GM08714 (cell line): ENCODE measurements around the gene CUEDC1.

Experiments
- H3K4me3 ChIP-seq: fragments of 200-500 bp; sonication (Bioruptor generic); 2 replicates; pipeline ENCODE4 v1.5.1; 2014; ENCODE audit warnings: mild to moderate bottlenecking, low read length, inconsistent platforms
- ZNF274 ChIP-seq: IDR thresholded peaks from 2 replicates; pipeline ENCODE4 v1.6.1; 2012; ENCODE audit warnings: mild to moderate bottlenecking, low read depth, low read length

The CUEDC1 gene

GRCh38 chr17:57864273-57864672 lies 90.9 kb downstream of the CUEDC1 start:
- TF ChIP-seq ZNF274: no peak
- H3K4me3 ChIP-seq: no peak overlapping the region

GRCh38 chr17:57862694-57863667 lies 92.2 kb downstream of the CUEDC1 start:
- H3K4me3 ChIP-seq: no peak overlapping the region
- TF ChIP-seq ZNF274: no peak

DNA sequence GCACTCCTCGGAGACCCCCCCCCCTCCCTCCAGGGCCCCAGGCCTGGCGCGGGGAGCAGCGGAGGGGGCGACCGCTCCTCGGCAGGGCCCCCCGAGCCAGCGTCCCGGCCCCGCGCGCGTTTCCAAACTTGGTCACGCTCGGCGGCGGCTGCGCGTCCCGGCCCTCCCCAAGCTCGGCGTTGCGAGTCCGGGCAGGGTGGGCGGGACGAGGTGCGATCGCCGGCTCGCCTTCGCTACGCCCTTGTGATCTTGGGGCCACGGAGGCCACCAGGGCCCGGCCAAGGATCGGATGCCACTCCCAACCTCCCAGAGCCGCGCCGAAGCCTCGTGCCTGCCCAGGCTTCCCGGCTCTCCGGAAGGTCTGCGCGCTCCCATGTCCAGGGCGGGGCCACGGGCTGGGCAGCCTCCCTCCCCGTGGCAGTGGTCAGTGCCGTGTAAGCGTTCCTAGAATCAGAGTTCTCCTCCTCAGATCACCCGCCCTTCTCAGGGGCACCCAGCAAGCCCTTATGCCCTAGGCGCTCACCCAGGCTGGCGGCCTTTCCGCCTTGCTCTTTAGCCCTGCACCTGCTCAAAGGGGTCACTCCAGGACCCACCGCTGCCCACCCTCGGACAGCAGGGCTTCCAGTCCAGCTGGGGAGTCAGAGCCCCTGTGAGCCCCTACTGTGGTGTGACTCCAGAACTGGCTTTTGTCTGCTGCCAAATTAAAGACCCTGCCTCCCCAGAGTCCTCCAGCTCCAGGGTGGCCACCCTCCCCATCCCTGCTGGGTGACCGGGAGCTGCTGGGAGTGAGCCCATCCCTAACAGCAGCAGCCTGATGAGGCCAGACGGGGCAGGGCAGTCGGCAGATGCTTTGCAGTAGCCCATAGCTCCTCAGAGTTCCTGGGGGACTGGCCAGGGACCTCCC lies 93.2 kb downstream of the CUEDC1 start:
- no peak overlapping the region; the same call in 1 of the 2 replicates for H3K4me3 ChIP-seq
- TF ChIP-seq ZNF274: no peak

GRCh38 chr17:57861000-57861789 lies 94.0 kb downstream of the CUEDC1 start:
- no peak for TF ChIP-seq ZNF274
- H3K4me3 ChIP-seq: no peak overlapping the region; the same call in 1 of the 2 replicates

DNA sequence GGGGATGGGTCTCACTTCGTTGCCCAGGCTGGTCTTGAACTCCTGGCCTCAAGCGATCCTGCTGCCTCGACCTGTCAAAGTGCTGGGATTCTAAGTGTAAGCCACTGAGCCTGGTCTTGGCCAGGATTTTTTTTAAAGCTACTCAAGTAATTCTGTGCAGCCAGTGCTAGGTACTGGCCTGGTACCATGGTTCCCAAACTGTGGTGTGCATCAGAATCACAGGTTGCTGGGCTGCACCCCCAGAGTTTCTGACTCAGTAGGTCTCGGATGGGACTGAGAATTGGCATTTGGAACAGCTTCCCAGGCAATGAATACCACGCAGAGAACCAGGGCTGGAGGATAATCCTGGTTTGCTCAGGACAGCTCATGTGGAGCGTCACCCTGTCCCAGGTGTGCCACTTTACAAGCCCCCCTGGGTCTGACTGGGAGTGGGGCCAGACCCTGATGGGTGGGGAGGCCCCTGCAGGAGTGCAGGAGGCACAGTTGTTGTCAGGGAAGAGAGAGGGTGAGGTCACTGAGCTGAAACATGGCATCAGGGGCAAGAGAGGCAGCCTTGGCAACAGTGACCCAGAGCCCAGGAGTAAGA lies 94.7 kb downstream of the CUEDC1 start:
- TF ChIP-seq ZNF274: no peak
- H3K4me3 ChIP-seq: no peak overlapping the region

GRCh38 chr17:57859601-57860413 lies 95.4 kb downstream of the CUEDC1 start:
- TF ChIP-seq ZNF274: no peak
- H3K4me3 ChIP-seq: no peak overlapping the region

GRCh38 chr17:57858838-57859237 lies 96.4 kb downstream of the CUEDC1 start:
- no peak overlapping the region for H3K4me3 ChIP-seq
- TF ChIP-seq ZNF274: no peak

DNA sequence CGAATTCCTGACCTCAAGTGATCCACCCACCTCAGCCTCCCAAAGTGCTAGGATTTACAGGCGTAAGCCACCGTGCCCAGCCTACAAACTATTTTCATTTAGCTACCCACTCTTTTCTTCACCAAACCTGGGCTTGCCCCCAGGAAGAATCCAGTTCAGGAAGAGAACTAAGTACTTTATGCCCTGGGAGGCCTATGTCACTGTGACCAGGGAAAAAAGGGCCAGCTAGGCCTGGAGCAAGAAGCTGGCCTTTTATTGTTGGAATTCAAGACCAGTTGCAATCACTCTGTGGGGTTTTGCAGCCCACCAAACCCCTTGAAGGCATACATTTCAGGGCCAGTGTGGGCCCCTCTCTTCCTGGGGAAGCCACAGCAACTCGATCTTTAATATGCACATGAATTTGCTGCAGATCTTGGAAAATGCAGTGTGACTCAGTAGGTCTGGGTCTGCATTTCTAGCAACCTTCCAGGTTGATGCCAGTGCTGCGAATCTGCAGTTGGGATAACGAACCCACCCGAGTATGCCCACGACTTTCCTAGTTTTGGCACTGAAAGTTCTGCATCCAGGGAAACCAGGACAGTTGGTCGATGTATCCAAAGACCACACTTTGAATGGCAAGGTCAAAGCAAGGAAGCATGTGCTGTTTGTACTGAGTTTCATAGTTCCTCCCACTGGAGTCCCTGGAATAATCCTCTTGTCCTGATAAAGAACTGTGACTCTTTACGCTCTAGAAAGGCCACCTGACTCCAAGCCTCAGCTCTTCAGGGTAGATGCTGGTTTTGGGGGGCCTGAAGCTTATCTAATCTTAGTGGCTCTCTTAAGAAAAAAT lies 98.2 kb downstream of the CUEDC1 start:
- no peak for TF ChIP-seq ZNF274

DNA sequence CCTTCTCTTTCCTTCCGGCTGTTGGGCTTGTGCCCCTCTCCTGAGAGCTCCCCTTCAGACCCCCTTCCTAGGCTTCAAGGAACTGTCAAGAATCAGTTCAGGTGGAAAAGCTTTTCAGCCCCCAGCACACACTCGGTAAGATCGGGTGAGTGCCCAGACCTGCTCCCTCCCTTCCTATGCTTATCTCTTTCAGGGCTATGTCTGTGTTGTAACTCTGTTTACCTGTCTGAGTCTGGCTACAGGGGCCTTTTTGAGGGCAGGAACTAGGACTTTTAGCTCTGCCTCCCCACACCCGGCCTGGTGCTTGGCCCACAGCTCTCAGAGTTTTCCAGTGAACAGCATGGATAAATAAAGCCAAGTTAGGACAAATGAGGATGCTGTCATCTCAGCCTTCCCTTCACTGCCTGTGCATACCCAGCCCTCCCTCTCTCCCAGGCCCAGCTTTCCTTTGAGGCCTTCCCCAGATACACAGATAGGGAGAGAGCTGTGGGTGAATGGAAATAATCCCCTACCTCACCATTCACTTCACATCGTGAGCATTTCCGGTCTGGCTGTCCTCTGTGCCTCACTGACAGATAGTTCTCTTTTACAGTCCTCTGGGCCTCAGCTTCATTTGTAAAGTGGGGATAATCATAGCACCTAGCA lies 99.7 kb downstream of the CUEDC1 start:
- H3K4me3 ChIP-seq: no peak overlapping the region
- TF ChIP-seq ZNF274: no peak

More for the DNA sequence above, 98.2 kb downstream of the CUEDC1 start:
- H3K4me3 ChIP-seq: no peak overlapping the region

- H3K4me3 ChIP-seq: no peak overlapping the region
- TF ChIP-seq ZNF274: no peak
Measured at GRCh38 chr17:57853695-57854094, 101.5 kb downstream of the CUEDC1 start.

DNA sequence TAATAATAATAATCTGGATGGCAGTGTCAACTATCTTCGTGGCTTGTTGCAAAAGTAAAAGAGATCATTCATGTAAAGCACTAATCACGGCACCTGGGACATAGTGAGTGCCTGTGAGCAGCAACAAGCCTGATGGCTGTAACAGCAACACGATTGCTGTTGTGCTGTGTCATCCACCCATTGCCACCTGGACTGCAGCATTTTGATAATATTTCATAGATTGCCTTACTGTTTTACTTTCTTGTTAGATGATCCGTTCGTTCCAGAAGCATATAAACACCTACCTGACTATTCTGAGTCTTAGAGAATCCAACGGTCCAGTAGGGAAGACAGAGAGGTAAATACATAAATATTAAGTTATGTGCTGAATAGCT lies 102.3 kb downstream of the CUEDC1 start:
- no peak overlapping the region for H3K4me3 ChIP-seq
- TF ChIP-seq ZNF274: no peak
